K562 (cell line): ENCODE measurements around the gene CFL1. TPM values are rescaled to one million over a fixed set of nuclear protein-coding genes. Genes with fewer than 3 reads are reported as not detected.

Experiments
- GATAD2A ChIP-seq: fragments of 450-650 bp; IDR thresholded peaks from 2 replicates; pipeline ENCODE4 v1.6.1; 2017
- NFATC3 ChIP-seq: fragments of 450-650 bp; IDR thresholded peaks from 2 replicates; pipeline ENCODE4 v1.6.1; 2017; ENCODE audit warnings: mild to moderate bottlenecking
- NR3C1 ChIP-seq: sonication (generic); formaldehyde crosslinking; IDR thresholded peaks from 2 replicates; pipeline ENCODE4 v1.8.1; 2022; ENCODE audit warnings: missing genetic modification reagents
- NRF1 ChIP-seq, 2 experiments: fragments of 450-650 bp; IDR thresholded peaks in 1 of 2; conservative IDR thresholded peaks in 1 of 2; 2 replicates each; pipeline ENCODE4 v1.6.1; 2014; ENCODE audit warnings: mild to moderate bottlenecking in 2 of 2
- POLR2A ChIP-seq: fragments of 450-650 bp; conservative IDR thresholded peaks from 2 replicates; pipeline ENCODE4 v1.6.1; 2016
- SMARCE1 ChIP-seq: fragments of 450-650 bp; IDR thresholded peaks from 2 replicates; pipeline ENCODE4 v1.7.1; 2016; ENCODE audit warnings: mild to moderate bottlenecking
- TEAD4 ChIP-seq, 2 experiments: sonication (generic) in 1 of 2; formaldehyde crosslinking in 1 of 2; IDR thresholded peaks; 2 replicates each; pipeline versions ENCODE4 v1.6.1 to v1.8.0; 2012 to 2022; ENCODE audit warnings: borderline replicate concordance in 1 of 2, inconsistent platforms in 1 of 2, low read length in 1 of 2, mild to moderate bottlenecking in 1 of 2, missing genetic modification reagents in 1 of 2
- ZNF583 ChIP-seq: fragments of 250-450 bp; sonication (Bioruptor Pico); IDR thresholded peaks from 2 replicates; pipeline ENCODE4 v1.4.0; 2020
- ZNF644 ChIP-seq: fragments of 200-800 bp; sonication (Bioruptor generic); IDR thresholded peaks from 2 replicates; pipeline ENCODE4 v1.6.1; 2016; ENCODE audit warnings: low read depth, missing genetic modification characterization, missing compliant biosample characterization
- polyA plus RNA-seq, 8 experiments: library from polyadenylated mRNA; depleted of rRNA in 4 of 8; stranded (reverse) in 5 of 8; unstranded in 3 of 8; fragments of >200 nt; fragmentation: Nextera tagmentation in 2 of 8; fragmentation: Illumina TruSeq in 1 of 8; extraction: Ambion mirVana in 2 of 8; extraction: Trizol in 1 of 8; gene quantifications; 2 replicates each; pipeline versions ENCODE4 v1.2.1 to v1.2.3, GENCODE V29; 2011 to 2014; ENCODE audit warnings: inconsistent platforms in 1 of 8, missing spikeins in 1 of 8
- total RNA-seq, 7 experiments: library from RNA; depleted of rRNA in 6 of 7; stranded (reverse); fragments of >200 nt in 6 of 7; fragmentation: Illumina TruSeq in 2 of 7; extraction: Trizol in 2 of 7; gene quantifications; 2 replicates each; pipeline versions ENCODE4 v1.2.1 to v1.2.3, GENCODE V29; 2011 to 2021; ENCODE audit warnings: low replicate concordance in 1 of 7
- TF ChIP-seq, protein P1 (sequence below): fragments of 250-450 bp; sonication (Bioruptor Pico); IDR thresholded peaks from 2 replicates; pipeline ENCODE4 v1.5.0; 2021
- TF ChIP-seq, protein P2 (sequence below): fragments of 250-450 bp; sonication (Bioruptor Pico); IDR thresholded peaks from 2 replicates; pipeline ENCODE4 v1.5.0; 2021; ENCODE audit warnings: mild to moderate bottlenecking, moderate library complexity
- TF ChIP-seq, protein P3 (sequence below): fragments of 450-650 bp; formaldehyde crosslinking; IDR thresholded peaks from 2 replicates; pipeline ENCODE4 v1.4.0; 2020; ENCODE audit warnings: mild to moderate bottlenecking, mixed read lengths
- TF ChIP-seq, protein P4 (sequence below), 2 experiments: fragments of 450-650 bp in 1 of 2; sonication (generic) in 1 of 2; formaldehyde crosslinking in 1 of 2; IDR thresholded peaks in 1 of 2; conservative IDR thresholded peaks in 1 of 2; 2 replicates each; pipeline versions ENCODE4 v1.6.1 to v1.8.1; 2016 to 2023; ENCODE audit warnings: mild to moderate bottlenecking in 2 of 2, moderate library complexity in 2 of 2, inconsistent platforms in 1 of 2, missing genetic modification reagents in 1 of 2

The CFL1 gene
- total and polyA plus RNA-seq, 9 of the 15 experiments (the other 6 are each of a cell fraction or from before 2014, with no cell fraction given) = 105 to 1,101 (median 859) TPM

DNA sequence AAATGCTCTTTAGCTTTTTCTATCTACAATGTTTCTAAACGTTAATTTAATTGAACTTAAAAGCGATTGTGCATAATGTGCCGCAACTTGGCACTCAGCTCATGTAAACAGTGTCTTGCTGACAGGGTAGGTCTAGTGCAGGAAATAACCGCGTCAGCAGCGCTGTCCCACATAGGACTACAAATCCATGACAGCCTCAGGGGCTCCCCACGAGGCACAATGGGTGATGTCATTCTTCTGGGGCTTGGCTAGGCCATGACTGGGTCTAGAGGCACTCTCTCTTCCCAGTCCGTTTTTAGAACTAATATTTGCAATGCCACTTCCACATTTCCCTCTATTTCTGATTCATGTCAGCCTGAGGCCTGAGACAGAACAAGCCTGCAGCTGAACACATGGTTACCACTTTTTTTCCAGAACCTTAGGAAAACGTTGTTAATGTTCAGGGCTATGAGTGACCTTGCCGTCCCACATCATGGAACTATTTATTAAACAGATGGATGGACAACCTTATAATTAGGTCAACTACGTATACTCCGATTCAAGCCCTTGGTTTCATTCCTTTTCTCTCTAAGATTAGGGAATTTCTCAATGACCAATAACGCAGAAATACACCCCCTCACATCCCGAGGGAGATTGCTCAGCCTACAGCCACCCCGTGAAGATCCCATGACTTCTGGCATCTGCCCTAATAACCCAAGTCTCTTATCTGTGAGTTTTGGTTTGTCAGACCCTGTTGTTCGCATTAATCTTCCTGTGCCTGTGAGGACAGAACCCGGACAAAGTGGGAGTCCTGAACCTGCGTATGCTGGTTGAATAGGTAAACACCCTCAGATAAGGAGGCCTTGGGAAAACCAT lies 43.6 kb downstream of the CFL1 start (continued):
- TF ChIP-seq, protein P1, sequence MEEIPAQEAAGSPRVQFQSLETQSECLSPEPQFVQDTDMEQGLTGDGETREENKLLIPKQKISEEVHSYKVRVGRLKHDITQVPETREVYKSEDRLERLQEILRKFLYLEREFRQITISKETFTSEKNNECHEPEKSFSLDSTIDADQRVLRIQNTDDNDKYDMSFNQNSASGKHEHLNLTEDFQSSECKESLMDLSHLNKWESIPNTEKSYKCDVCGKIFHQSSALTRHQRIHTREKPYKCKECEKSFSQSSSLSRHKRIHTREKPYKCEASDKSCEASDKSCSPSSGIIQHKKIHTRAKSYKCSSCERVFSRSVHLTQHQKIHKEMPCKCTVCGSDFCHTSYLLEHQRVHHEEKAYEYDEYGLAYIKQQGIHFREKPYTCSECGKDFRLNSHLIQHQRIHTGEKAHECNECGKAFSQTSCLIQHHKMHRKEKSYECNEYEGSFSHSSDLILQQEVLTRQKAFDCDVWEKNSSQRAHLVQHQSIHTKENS (CRISPR knock-in tag) = no peak
- TF ChIP-seq NRF1 (conservative IDR thresholded peaks at IDR 0.05 in 1 of 2, IDR thresholded peaks at IDR 0.05 in 1 of 2) (no peak), NFATC3 (no peak), ZNF644 (tag) (no peak), POLR2A (no peak), TEAD4 (IDR thresholded peaks at IDR 0.05; ENCODE audit: low read length) (no peak), TEAD4 (CRISPR knock-in tag; IDR thresholded peaks at IDR 0.05; ENCODE audit: borderline replicate concordance) (no peak), ZNF583 (no peak), SMARCE1 (no peak), GATAD2A (no peak), NR3C1 (no peak)
- TF ChIP-seq, protein P2, sequence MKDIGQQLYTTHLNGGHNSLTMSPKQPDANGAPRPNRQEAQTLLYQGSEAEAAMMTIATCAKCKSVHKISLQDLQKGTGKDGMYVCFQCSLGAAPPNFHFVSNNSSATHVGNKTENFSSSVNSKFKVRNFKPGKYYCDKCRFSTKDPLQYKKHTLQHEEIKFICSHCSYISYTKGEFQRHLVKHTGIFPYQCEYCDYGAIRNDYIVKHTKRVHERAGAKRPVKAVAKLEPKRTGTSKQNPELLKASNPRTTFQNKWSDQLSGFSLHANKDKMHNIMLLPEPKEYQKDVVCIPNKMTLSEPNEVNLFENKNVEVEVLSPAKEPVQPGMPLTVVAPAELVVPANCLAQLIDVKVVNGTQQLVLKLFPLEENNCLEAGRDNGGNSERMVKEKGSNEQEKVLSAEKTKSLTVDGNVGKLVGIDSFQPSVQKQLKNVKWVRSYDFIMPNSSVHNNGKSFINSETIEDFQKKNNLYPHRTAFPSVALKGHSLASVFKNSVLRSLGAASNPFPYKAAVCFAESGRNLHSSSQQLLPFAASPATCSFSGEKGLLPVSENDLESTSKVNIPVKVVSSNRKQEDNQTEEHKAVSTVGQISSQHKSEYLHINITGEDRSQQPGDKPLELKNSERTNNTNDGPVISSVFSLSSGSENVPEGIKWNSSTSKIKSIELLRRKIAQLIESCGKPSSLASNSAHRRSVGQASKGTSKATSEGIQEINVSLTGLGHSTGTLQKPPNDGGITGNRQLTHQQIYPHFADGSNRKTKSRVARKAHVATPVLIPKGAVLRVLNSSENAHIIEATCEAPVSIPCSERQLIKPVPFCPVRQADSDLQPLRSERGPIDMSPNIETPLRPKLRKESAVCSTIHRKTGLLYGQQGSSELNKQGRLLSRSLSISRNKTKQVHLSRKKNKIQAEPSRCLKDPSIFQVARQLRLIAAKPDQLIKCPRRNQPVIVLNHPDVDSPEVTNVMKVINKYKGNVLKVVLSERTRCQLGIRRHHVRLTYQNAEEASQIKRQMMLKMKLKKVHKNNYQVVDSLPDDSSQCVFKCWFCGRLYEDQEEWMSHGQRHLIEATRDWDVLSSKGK (CRISPR knock-in tag) = no peak
- TF ChIP-seq, protein P3, sequence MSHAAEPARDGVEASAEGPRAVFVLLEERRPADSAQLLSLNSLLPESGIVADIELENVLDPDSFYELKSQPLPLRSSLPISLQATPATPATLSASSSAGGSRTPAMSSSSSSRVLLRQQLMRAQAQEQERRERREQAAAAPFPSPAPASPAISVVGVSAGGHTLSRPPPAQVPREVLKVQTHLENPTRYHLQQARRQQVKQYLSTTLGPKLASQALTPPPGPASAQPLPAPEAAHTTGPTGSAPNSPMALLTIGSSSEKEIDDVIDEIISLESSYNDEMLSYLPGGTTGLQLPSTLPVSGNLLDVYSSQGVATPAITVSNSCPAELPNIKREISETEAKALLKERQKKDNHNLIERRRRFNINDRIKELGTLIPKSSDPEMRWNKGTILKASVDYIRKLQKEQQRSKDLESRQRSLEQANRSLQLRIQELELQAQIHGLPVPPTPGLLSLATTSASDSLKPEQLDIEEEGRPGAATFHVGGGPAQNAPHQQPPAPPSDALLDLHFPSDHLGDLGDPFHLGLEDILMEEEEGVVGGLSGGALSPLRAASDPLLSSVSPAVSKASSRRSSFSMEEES (CRISPR knock-in tag) = 0 out of 2 replicates have a peak, but pooled peaks have one; percentile 20
- TF ChIP-seq, protein P4, sequence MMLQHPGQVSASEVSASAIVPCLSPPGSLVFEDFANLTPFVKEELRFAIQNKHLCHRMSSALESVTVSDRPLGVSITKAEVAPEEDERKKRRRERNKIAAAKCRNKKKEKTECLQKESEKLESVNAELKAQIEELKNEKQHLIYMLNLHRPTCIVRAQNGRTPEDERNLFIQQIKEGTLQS (IDR thresholded peaks at IDR 0.05) = peak; percentile 63
- TF ChIP-seq, protein P4 (CRISPR knock-in tag; conservative IDR thresholded peaks at IDR 0.05) = no peak
